Coronary artery (tissue), 2 donors: ENCODE measurements around the gene VPS11.

ENCODE experiments used
- DNase-seq: peaks from one replicate; pipeline ENCODE4 v3.0.0-alpha.2; 2017; ENCODE audit warnings: low spot score
- H3K27ac ChIP-seq, 2 donors: fragments of 200-600 bp; sonication (generic); one replicate each; pipeline ENCODE4 v1.5.1; 2016 to 2019
- H3K4me3 ChIP-seq: fragments of 200-600 bp; sonication (generic); 2 replicates; pipeline ENCODE4 v1.5.1; 2016; ENCODE audit warnings: mild to moderate bottlenecking, moderate library complexity
- TF ChIP-seq, protein P1 (sequence below): fragments of 200-600 bp; sonication (generic); IDR thresholded peaks from one replicate; pipeline ENCODE4 v1.5.1; 2019; ENCODE audit warnings: antibody characterized with exemption

VPS11 gene

GRCh38 chr11:119121008-119121810, 53.6 kb downstream of the VPS11 start, which contains the start of gene HINFP:
HINFP (plus strand) TSS chr11:119121580; CDS start chr11:119126945, 5,365 bp downstream.
- DNase-seq = peak; percentile 100
- H3K4me3 ChIP-seq = peak within 1 kb of the TSS; percentile 81
- TF ChIP-seq, protein P1, sequence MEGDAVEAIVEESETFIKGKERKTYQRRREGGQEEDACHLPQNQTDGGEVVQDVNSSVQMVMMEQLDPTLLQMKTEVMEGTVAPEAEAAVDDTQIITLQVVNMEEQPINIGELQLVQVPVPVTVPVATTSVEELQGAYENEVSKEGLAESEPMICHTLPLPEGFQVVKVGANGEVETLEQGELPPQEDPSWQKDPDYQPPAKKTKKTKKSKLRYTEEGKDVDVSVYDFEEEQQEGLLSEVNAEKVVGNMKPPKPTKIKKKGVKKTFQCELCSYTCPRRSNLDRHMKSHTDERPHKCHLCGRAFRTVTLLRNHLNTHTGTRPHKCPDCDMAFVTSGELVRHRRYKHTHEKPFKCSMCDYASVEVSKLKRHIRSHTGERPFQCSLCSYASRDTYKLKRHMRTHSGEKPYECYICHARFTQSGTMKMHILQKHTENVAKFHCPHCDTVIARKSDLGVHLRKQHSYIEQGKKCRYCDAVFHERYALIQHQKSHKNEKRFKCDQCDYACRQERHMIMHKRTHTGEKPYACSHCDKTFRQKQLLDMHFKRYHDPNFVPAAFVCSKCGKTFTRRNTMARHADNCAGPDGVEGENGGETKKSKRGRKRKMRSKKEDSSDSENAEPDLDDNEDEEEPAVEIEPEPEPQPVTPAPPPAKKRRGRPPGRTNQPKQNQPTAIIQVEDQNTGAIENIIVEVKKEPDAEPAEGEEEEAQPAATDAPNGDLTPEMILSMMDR = no peak
- H3K27ac ChIP-seq = peak within 1 kb of the TSS; percentile 78 to 86

- no peak for DNase-seq
- TF ChIP-seq, protein P1 = no peak
- Histone ChIP-seq H3K27ac (peak overlapping the region; percentile 78 to 86), H3K4me3 (peak overlapping the region; percentile 81)
Measured at GRCh38 chr11:119121811-119122124, 54.1 kb downstream of the VPS11 start.

DNA sequence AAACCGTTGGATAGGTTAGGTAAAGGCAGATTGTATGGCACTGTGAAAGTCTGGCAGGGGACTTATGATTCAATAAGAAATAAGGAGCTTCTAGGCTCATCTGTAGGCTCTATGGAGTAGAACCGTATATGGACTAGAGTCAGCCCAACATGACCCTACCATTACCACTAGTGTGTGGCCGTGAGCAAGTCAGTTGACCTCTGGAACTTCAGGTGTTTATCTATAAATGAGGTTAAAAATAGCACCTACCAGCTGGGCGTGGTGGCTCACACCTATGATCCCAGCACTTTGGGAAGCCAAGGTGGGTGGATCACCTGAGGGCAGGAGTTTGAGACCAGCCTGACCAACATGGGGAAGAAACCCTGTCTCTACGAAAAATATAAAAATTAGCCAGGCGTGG, 58.2 kb downstream of the VPS11 start:
- no peak overlapping the region for H3K27ac ChIP-seq
- TF ChIP-seq, protein P1 = no peak
- no peak for DNase-seq
- H3K4me3 ChIP-seq = no peak overlapping the region

DNA sequence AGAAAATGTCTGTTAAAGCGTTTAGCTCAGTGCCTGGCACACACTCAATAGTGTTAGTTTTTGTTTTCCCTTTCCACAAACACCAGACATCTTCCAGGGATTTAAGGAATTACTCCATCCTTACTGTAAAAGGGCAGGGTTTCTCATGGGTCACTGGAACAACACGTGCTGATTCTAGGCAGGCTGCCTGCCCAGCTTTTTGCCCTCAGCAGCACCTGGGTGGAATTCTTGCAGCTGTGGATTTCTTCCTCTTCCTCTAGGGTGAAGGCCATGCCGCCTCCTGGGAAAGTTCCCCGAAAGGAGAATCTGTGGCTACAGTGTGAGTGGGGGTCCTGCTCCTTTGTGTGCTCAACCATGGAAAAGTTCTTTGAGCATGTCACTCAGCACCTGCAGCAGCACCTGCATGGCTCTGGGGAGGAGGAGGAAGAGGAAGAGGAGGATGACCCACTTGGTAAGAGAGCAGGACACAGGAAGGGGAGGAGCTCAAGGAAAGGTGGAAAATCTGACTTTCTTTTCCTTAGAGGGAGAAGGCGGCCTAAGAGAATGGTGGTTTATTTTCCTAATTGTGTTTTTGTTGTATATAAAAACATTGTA, 59.2 kb downstream of the VPS11 start:
- TF ChIP-seq, protein P1 = no peak
- H3K4me3 ChIP-seq = no peak overlapping the region
- H3K27ac ChIP-seq = no peak overlapping the region
- DNase-seq = no peak

DNA sequence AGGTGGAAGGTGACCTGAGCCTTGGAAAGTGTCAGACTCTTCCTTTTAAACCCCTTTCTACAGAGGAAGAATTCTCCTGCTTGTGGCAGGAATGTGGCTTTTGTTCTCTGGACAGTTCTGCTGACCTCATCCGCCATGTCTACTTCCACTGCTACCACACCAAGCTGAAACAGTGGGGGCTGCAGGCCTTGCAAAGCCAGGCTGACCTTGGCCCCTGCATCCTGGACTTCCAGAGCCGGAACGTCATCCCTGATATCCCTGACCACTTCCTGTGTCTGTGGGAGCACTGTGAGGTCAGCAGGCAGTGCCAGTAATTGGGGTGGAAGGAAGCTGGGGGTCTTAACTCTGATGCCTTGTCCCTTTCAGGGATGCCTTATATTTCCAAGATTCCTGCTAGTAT, 63.0 kb downstream of the VPS11 start:
- DNase-seq = no peak
- TF ChIP-seq, protein P1 = no peak
- H3K4me3 ChIP-seq = no peak overlapping the region
- no peak overlapping the region for H3K27ac ChIP-seq
